AG09319 (cell line): ENCODE results near the gene KCNN1.

Experiments
- DNase-seq: peaks from one replicate; pipeline ENCODE4 v3.0.0-alpha.2; 2010; ENCODE audit warnings: low read depth; ENCODE audit errors: extremely low read depth
- TF ChIP-seq, protein P1 (sequence below): IDR thresholded peaks from 2 replicates; pipeline ENCODE4 v1.5.1; 2011; ENCODE audit warnings: low read depth, mild to moderate bottlenecking, inconsistent platforms, low read length, moderate library complexity

Gene KCNN1

DNA sequence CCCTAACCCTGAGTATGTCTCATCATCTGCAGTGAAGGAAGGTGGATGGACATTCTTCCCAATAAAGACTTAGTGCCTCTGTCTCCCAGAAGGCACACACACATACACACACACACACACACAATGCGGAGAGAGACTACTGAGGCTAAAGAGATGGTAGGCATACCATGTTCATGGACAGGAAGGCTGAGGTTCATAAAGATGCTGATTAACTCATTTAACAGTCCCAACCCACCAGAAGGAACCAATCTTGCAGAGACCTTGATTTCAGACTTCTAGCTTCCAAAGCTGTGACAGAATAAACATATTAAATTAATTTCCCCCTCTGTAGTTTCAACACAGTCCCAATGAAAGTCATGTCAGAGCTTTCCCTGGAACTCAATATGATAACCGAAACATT, 74.1 kb downstream of the KCNN1 start:
- TF ChIP-seq, protein P1, sequence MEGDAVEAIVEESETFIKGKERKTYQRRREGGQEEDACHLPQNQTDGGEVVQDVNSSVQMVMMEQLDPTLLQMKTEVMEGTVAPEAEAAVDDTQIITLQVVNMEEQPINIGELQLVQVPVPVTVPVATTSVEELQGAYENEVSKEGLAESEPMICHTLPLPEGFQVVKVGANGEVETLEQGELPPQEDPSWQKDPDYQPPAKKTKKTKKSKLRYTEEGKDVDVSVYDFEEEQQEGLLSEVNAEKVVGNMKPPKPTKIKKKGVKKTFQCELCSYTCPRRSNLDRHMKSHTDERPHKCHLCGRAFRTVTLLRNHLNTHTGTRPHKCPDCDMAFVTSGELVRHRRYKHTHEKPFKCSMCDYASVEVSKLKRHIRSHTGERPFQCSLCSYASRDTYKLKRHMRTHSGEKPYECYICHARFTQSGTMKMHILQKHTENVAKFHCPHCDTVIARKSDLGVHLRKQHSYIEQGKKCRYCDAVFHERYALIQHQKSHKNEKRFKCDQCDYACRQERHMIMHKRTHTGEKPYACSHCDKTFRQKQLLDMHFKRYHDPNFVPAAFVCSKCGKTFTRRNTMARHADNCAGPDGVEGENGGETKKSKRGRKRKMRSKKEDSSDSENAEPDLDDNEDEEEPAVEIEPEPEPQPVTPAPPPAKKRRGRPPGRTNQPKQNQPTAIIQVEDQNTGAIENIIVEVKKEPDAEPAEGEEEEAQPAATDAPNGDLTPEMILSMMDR, result no peak
- DNase-seq, result no peak

DNA sequence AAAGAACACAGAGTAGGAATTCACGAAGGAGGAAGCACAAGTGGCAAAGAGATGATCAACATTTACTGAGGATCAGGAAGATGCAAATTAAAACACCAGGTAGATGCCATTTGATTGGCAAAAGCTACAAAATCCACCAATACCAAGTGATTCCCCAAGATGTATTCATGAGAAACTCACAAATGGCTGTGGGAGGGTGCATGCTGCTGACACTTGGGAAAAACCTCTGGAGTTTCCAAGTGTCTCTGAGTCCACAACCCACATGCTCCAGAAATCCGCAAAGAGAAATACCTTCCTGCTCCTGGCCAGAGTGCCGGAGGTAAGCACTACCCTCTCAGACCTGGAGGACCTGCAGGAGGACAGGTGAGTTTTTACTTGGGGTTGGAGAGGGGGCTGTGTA, 76.8 kb downstream of the KCNN1 start:
- TF ChIP-seq, protein P1, result no peak
- no peak for DNase-seq

DNA sequence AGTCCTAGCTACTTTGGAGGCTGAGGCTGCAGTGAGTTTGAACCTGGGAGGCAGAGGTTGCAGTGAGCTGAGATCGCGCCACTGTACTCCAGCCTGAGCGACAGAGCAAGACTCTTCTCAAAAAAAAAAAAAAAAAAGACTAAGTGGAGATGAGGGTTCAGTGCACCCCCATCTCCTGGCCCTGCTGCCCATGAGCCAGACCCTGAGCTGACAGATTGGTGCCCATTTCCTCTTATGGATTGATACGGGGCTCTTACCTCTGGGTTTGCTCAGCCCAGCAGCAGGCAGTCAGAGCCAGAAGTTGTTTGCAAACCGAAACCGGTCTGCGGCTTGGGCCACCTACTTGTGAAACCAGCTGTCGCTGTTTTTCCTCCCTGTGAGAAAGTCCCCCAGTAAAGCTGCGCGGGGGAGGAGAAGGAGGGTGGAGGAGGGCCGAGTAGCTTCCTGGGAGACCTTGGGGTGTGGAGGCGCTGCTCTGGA, 78.0 kb downstream of the KCNN1 start:
- TF ChIP-seq, protein P1, result no peak
- no peak for DNase-seq

DNA sequence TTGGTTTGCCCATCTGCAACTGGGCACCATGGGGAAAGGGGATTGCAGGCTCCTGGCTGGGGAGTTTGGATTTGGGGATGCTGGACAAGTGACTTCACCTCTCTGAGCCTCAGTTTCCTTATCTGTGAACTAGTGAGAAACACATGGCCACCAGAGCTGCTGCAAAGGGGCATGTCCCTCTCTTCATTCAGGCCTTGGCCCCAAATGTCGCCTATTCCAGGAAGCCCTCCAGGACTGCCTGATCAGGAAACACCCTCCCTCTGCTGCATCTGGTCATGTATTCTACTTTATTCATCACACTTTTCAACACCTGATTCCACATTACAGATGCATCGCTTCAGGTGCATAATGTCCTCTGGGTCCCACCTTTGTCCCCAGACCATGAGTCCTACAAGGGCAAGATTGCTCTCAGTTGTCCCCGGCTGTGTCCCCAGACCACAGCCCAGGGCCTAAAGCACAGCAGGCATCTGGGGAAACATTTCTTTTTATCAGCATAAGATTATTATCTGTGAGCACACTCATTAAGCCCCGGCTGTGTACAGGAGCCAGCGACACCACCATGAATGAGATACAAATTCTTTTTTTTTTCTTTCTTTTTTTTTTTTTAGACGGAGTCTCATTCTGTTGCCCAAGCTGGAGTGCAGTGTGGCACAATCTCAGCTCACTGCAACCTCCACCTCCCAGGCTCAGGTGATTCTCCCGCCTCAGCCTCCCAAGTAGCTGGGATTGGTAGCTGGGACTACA, 78.6 kb downstream of the KCNN1 start:
- TF ChIP-seq, protein P1, result no peak
- DNase-seq, result no peak

DNA sequence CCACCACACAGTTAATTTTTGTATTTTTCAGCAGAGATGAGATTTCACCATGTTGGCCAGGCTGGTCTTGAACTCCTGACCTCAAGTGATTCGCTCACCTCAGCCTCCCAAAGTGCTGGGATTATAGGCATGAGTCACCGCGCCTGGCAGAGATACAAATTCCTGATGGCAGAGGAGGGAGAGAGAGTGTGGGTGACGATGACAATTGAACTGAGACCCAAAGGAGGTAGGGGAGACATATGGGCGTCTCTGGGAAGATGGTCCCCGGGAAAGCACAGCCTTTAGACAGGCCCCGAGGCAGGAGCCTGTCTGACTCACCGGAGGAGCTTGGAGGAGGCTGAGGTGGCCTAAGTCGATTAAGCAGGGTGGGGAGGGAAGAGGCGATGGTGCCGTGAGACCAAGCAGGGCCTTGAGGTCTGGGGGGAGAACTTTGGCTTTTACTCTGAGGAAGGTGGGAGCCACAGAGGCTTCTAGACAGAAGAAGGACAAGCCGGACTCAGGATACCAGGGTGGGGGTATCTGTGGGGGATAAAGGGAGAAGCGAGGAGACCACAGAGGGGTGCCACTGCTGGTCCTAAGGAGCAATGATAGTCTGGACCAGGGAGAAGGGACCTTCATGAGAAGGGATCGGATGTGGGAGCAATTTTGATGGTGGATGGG, 79.3 kb downstream of the KCNN1 start:
- TF ChIP-seq, protein P1, result no peak
- DNase-seq, result no peak

DNA sequence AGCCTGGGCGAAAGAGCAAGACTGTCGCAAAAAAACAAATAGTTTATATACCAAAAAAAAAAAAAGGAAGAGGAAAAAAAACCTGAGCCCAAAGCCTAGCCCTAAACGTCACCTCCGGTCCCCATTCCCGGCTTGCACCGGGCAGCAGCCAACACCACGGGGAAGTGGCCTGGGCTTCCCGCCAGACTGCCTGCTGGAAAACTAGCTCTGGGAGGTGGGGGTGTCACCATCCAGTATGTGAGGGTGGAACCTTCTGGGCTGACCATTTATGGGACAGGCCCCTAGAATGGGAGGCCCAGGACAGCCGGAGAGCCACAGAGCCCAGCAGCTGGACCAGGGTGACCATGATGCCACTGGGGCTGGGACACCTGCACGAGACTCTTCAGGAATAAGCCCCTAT, 82.5 kb downstream of the KCNN1 start:
- DNase-seq, result no peak
- TF ChIP-seq, protein P1, result no peak
